Purkinje cell (primary cell): ENCODE data around the gene PMPCA. TPM values are rescaled to one million over a fixed set of nuclear protein-coding genes. Genes with fewer than 3 reads are reported as not detected.

Experiments used
- polyA plus RNA-seq: library from polyadenylated mRNA; unstranded; fragments of >200 nt; fragmentation: Nextera tagmentation; gene quantifications from 2 replicates; pipeline ENCODE4 v1.2.1, GENCODE V29; 2014

The PMPCA gene
- polyA plus RNA-seq, result 7.9 and 11.1 TPM in 2 replicates

GRCh38 chr9:136410500-136411287, at the start of gene PMPCA, which contains the start of gene ENTR1:
Gene PMPCA, plus strand, starts transcription at chr9:136410658. Its CDS starts 11 bp downstream, at chr9:136410669.
Gene ENTR1, minus strand, starts transcription at chr9:136410614. Its CDS starts 217 bp downstream, at chr9:136410397.

GRCh38 chr9:136363106-136363948, 47.1 kb upstream of the PMPCA start, which contains the start of gene DNLZ:
Gene DNLZ, minus strand, starts transcription at chr9:136363744. Its CDS starts 30 bp downstream, at chr9:136363714.

GRCh38 chr9:136373300-136374182, 36.9 kb upstream of the PMPCA start, which contains the start of gene CARD9:
Gene CARD9, minus strand, starts transcription at chr9:136373669. Its CDS starts 1,591 bp downstream, at chr9:136372078.

GRCh38 chr9:136400038-136400834, 10.2 kb upstream of the PMPCA start, which contains the start of gene SNAPC4:
Gene SNAPC4, minus strand, starts transcription at chr9:136400170. Its CDS starts 1,742 bp downstream, at chr9:136398428.

GRCh38 chr9:136439481-136440408, 29.3 kb downstream of the PMPCA start, which contains the start of gene INPP5E:
Gene INPP5E, minus strand, starts transcription at chr9:136439845. Its CDS starts 426 bp downstream, at chr9:136439419.

Other genes with a start within 250 kb of the PMPCA start
- gene LHX3, start 205.5 kb upstream of the PMPCA start, polyA plus RNA-seq, result not detected in 2 replicates
- 4.1 and 6.8 TPM in 2 replicates for gene QSOX2, start 164.8 kb upstream of the PMPCA start, polyA plus RNA-seq
- not detected in 2 replicates for gene CCDC187, start 106.6 kb upstream of the PMPCA start, polyA plus RNA-seq
- gene GPSM1, start 83.1 kb upstream of the PMPCA start, polyA plus RNA-seq, result 1.1 TPM in 1 of 2 replicates, not detected in the other
- gene DNLZ, start 46.9 kb upstream of the PMPCA start, polyA plus RNA-seq, result 0.62 and 1.5 TPM in 2 replicates
- gene CARD9, start 37.0 kb upstream of the PMPCA start, polyA plus RNA-seq, result not detected in 2 replicates
- gene SNAPC4, start 10.5 kb upstream of the PMPCA start, polyA plus RNA-seq, result 0.55 and 0.71 TPM in 2 replicates
- 0.69 and 3.4 TPM in 2 replicates for gene ENTR1, start within 50 bp of the PMPCA start, polyA plus RNA-seq
- 0.38 and 1.9 TPM in 2 replicates for gene INPP5E, start 29.2 kb downstream of the PMPCA start, polyA plus RNA-seq
- gene SEC16A, start 72.4 kb downstream of the PMPCA start, polyA plus RNA-seq, result 8.1 and 10.7 TPM in 2 replicates
- gene NOTCH1, start 135.4 kb downstream of the PMPCA start, polyA plus RNA-seq, result 0.03 and 0.08 TPM in 2 replicates